ENCODE data around the gene ALDOB.

ALDOB gene

GRCh38 chr9:101455656-101456240 lies 20.2 kb upstream of the ALDOB start:
- DNase-seq (ENCODE audit: low read depth): no peak

GRCh38 chr9:101453776-101454570 lies 18.4 kb upstream of the ALDOB start:
- no peak for DNase-seq (ENCODE audit: low read depth)

- no peak for DNase-seq (ENCODE audit: low read depth)
Measured at GRCh38 chr9:101451498-101451897, 15.9 kb upstream of the ALDOB start.

GRCh38 chr9:101450931-101451330 lies 15.4 kb upstream of the ALDOB start:
- no peak for DNase-seq (ENCODE audit: low read depth)

- DNase-seq (ENCODE audit: low read depth): no peak
Measured at GRCh38 chr9:101449071-101449721, 13.6 kb upstream of the ALDOB start.

- no peak for DNase-seq (ENCODE audit: low read depth)
Measured at GRCh38 chr9:101448680-101449070, 13.1 kb upstream of the ALDOB start.

- no peak for DNase-seq (ENCODE audit: low read depth)
Measured at GRCh38 chr9:101446732-101447131, 11.2 kb upstream of the ALDOB start.

GRCh38 chr9:101445353-101446029 lies 9.9 kb upstream of the ALDOB start:
- no peak for DNase-seq (ENCODE audit: low read depth)

GRCh38 chr9:101443364-101443771 lies 7.8 kb upstream of the ALDOB start:
- DNase-seq (ENCODE audit: low read depth): no peak

GRCh38 chr9:101442736-101443135 lies 7.2 kb upstream of the ALDOB start:
- no peak for DNase-seq (ENCODE audit: low read depth)

GRCh38 chr9:101442318-101442717 lies 6.7 kb upstream of the ALDOB start:
- no peak for DNase-seq (ENCODE audit: low read depth)

GRCh38 chr9:101440714-101441230 lies 5.2 kb upstream of the ALDOB start:
- no peak for DNase-seq (ENCODE audit: low read depth)

- no peak for DNase-seq (ENCODE audit: low read depth)
Measured at GRCh38 chr9:101438523-101438922, 2.9 kb upstream of the ALDOB start.

- DNase-seq (ENCODE audit: low read depth): no peak
Measured at GRCh38 chr9:101437806-101438232, 2.2 kb upstream of the ALDOB start.

- DNase-seq (ENCODE audit: low read depth): no peak
Measured at GRCh38 chr9:101434998-101435397, 576 bp downstream of the ALDOB start.

- no peak for DNase-seq (ENCODE audit: low read depth)
Measured at GRCh38 chr9:101433229-101433628, 2.3 kb downstream of the ALDOB start.

- DNase-seq (ENCODE audit: low read depth): no peak
Measured at GRCh38 chr9:101432740-101433139, 2.8 kb downstream of the ALDOB start.

- DNase-seq (ENCODE audit: low read depth): no peak
Measured at GRCh38 chr9:101432171-101432570, 3.4 kb downstream of the ALDOB start.

- no peak for DNase-seq (ENCODE audit: low read depth)
Measured at GRCh38 chr9:101429736-101430135, 5.8 kb downstream of the ALDOB start.

- no peak for DNase-seq (ENCODE audit: low read depth)
Measured at GRCh38 chr9:101428909-101429308, 6.7 kb downstream of the ALDOB start.

- DNase-seq (ENCODE audit: low read depth): no peak
Measured at GRCh38 chr9:101427957-101428655, 7.5 kb downstream of the ALDOB start.

- DNase-seq (ENCODE audit: low read depth): no peak
Measured at GRCh38 chr9:101427358-101427757, 8.2 kb downstream of the ALDOB start.

All from HS-5 (cell line).